ENCODE measurements around the gene SLC38A10.

SLC38A10 gene

GRCh38 chr17:81247339-81247990 lies 47.6 kb downstream of the SLC38A10 start:
- Histone ChIP-seq H3K79me2 (ENCODE audit: control insufficient read depth, low read length) (no peaks in the 10 kb centered on the region), H3K4me1 (ENCODE audit: control insufficient read depth, low read length) (peaks cover 49% of the 10 kb centered on the region), H3F3A (ENCODE audit: control insufficient read depth, insufficient read depth) (peaks cover 14% of the 10 kb centered on the region), H3K27me3 (ENCODE audit: control insufficient read depth, low read length) (no peaks in the 10 kb centered on the region), H4K20me1 (ENCODE audit: control insufficient read depth, insufficient read depth, low read depth, low read length) (no peaks in the 10 kb centered on the region), H3K4me3 (ENCODE audit: low read length) (no peak overlapping the region), H3K9me2 (replicated peaks; ENCODE audit: control insufficient read depth, low read length) (no peaks in the 10 kb centered on the region), H3K9me3 (ENCODE audit: control insufficient read depth, insufficient read depth, low read length) (peaks cover 6% of the 10 kb centered on the region), H3K36me3 (ENCODE audit: control insufficient read depth, low read length) (peaks cover 38% of the 10 kb centered on the region), H3K4me2 (ENCODE audit: low read length) (no peak overlapping the region), H3K27ac (ENCODE audit: low read depth, low read length) (no peak overlapping the region)
- TF ChIP-seq, protein P1, sequence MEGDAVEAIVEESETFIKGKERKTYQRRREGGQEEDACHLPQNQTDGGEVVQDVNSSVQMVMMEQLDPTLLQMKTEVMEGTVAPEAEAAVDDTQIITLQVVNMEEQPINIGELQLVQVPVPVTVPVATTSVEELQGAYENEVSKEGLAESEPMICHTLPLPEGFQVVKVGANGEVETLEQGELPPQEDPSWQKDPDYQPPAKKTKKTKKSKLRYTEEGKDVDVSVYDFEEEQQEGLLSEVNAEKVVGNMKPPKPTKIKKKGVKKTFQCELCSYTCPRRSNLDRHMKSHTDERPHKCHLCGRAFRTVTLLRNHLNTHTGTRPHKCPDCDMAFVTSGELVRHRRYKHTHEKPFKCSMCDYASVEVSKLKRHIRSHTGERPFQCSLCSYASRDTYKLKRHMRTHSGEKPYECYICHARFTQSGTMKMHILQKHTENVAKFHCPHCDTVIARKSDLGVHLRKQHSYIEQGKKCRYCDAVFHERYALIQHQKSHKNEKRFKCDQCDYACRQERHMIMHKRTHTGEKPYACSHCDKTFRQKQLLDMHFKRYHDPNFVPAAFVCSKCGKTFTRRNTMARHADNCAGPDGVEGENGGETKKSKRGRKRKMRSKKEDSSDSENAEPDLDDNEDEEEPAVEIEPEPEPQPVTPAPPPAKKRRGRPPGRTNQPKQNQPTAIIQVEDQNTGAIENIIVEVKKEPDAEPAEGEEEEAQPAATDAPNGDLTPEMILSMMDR (IDR thresholded peaks at IDR 0.05; ENCODE audit: low read depth, low read length, poor library complexity, severe bottlenecking): no peak
- TF ChIP-seq EZH2phosphoT487 (IDR thresholded peaks at IDR 0.05; ENCODE audit: borderline replicate concordance, low read length): no peak

DNA sequence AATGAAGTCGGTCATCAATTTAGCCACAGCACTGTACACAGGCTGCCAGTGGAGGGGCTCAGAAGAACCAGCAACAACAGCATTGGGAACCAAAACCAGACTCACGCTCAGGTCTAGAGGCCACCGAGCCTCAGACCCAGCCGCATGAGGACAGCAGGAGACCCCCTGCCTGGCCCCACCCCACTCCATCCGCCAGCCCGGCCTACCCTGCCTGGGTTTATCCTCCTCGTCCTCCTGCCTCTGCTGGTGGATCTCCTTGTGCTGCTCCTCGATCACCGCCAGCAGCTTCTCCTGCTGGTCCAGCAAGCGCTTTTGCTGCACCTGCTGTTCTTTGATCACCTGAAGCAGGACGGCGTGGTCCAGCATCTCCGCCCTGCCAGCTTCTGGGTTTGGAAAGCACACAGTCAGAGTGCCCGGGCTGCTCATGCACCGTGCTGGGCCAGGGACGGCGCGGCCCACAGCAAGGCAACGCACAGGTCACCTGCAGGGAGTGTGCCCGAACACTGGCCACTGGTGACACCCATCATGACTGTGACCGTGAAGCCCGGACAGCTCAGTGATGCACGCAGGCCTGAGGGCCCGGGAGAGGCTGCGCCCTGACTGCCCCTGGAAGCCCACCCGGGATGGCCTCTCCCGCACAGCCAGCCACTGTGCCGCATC lies 48.3 kb downstream of the SLC38A10 start:
- Histone ChIP-seq H3K27ac (ENCODE audit: low read depth, low read length) (no peak overlapping the region), H4K20me1 (ENCODE audit: control insufficient read depth, insufficient read depth, low read depth, low read length) (peaks cover 5% of the 10 kb centered on the region; the same call in 1 of the 2 replicates), H3K36me3 (ENCODE audit: control insufficient read depth, low read length) (peaks cover 37% of the 10 kb centered on the region), H3K79me2 (ENCODE audit: control insufficient read depth, low read length) (peaks cover 5% of the 10 kb centered on the region), H3K9me3 (ENCODE audit: control insufficient read depth, insufficient read depth, low read length) (peaks cover 6% of the 10 kb centered on the region), H3K4me3 (ENCODE audit: low read length) (no peak overlapping the region), H3K9me2 (replicated peaks; ENCODE audit: control insufficient read depth, low read length) (no peaks in the 10 kb centered on the region), H3K4me1 (ENCODE audit: control insufficient read depth, low read length) (peaks cover 48% of the 10 kb centered on the region), H3K4me2 (ENCODE audit: low read length) (no peak overlapping the region), H3K27me3 (ENCODE audit: control insufficient read depth, low read length) (no peaks in the 10 kb centered on the region), H3F3A (ENCODE audit: control insufficient read depth, insufficient read depth) (peaks cover 14% of the 10 kb centered on the region)
- no peak for TF ChIP-seq EZH2phosphoT487 (IDR thresholded peaks at IDR 0.05; ENCODE audit: borderline replicate concordance, low read length)
- TF ChIP-seq, protein P1 (IDR thresholded peaks at IDR 0.05; ENCODE audit: low read depth, low read length, poor library complexity, severe bottlenecking): no peak

- Histone ChIP-seq H3K36me3 (ENCODE audit: control insufficient read depth, low read length) (peaks cover 38% of the 10 kb centered on the region), H3K4me1 (ENCODE audit: control insufficient read depth, low read length) (peaks cover 47% of the 10 kb centered on the region), H3K27me3 (ENCODE audit: control insufficient read depth, low read length) (no peaks in the 10 kb centered on the region), H3F3A (ENCODE audit: control insufficient read depth, insufficient read depth) (peaks cover 9% of the 10 kb centered on the region), H3K9me3 (ENCODE audit: control insufficient read depth, insufficient read depth, low read length) (peaks cover 6% of the 10 kb centered on the region), H3K4me3 (ENCODE audit: low read length) (no peak overlapping the region), H3K9me2 (replicated peaks; ENCODE audit: control insufficient read depth, low read length) (no peaks in the 10 kb centered on the region), H4K20me1 (ENCODE audit: control insufficient read depth, insufficient read depth, low read depth, low read length) (peaks cover 6% of the 10 kb centered on the region; the same call in 1 of the 2 replicates), H3K79me2 (ENCODE audit: control insufficient read depth, low read length) (peaks cover 9% of the 10 kb centered on the region), H3K27ac (ENCODE audit: low read depth, low read length) (no peak overlapping the region), H3K4me2 (ENCODE audit: low read length) (no peak overlapping the region)
- TF ChIP-seq, protein P1 (IDR thresholded peaks at IDR 0.05; ENCODE audit: low read depth, low read length, poor library complexity, severe bottlenecking): no peak
- no peak for TF ChIP-seq EZH2phosphoT487 (IDR thresholded peaks at IDR 0.05; ENCODE audit: borderline replicate concordance, low read length)
These were observed 48.8 kb downstream of the SLC38A10 start for GRCh38 chr17:81246343-81246670.
